ENCODE data around the gene HLA-DPB1.
"Not testable (repeated sequence)": the region's sequence is repeated elsewhere in the genome, so short reads cannot be mapped to it uniquely, and the experiment has no call there.

HLA-DPB1 gene

DNA sequence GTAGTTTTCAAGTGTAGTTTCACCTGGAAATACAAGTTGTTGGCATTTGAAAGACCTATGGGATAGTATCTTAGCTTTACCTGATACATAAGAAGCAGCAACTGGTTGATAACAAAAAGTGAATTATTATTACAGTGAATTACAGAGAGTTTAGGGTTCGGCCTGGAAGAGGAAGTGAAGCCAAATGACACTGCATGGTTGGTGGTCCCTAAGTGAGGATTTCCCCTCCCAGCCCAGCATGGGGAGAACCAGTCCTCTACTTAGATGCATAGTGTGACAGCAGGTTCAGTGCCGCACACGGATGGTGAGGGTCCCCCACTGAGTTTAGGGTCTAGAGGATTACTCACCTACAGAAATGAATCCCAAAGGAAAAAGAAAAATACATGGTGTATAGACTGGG, 18.1 kb downstream of the HLA-DPB1 start:
- Histone ChIP-seq H3K4me1 (ENCODE audit: control insufficient read depth in 5 of 5, insufficient read depth in 5 of 5, low read length in 5 of 5) (peaks cover 0 to 4% (median 0%) of the 10 kb centered on the region in 5 donors), H3K9me3 (ENCODE audit: control insufficient read depth in 5 of 5, low read length in 5 of 5) (peaks cover 0 to 7% (median 0%) of the 10 kb centered on the region in 5 donors), H3K9ac (ENCODE audit: low read length in 5 of 5) (no peak overlapping the region), H3K4me3 (ENCODE audit: low read depth in 1 of 5, low read length in 5 of 5) (no peak overlapping the region), H3K27me3 (ENCODE audit: control insufficient read depth in 5 of 5, insufficient read depth in 4 of 5, low read length in 5 of 5) (peaks cover 0 to 9% (median 0%) of the 10 kb centered on the region in 5 donors), H3K27ac (ENCODE audit: low read depth, low read length) (no peak overlapping the region), H3K36me3 (ENCODE audit: control insufficient read depth in 5 of 5, insufficient read depth in 5 of 5, low read length in 5 of 5) (no peaks in the 10 kb centered on the region)

GRCh38 chr6:33095681-33096080, 19.9 kb downstream of the HLA-DPB1 start:
- Histone ChIP-seq H3K4me1 (ENCODE audit: control insufficient read depth in 5 of 5, insufficient read depth in 5 of 5, low read length in 5 of 5) (peaks cover 0 to 4% (median 0%) of the 10 kb centered on the region in 5 donors), H3K36me3 (ENCODE audit: control insufficient read depth in 5 of 5, insufficient read depth in 5 of 5, low read length in 5 of 5) (no peaks in the 10 kb centered on the region), H3K9me3 (ENCODE audit: control insufficient read depth in 5 of 5, low read length in 5 of 5) (peaks cover 0 to 7% (median 2%) of the 10 kb centered on the region in 5 donors), H3K27me3 (ENCODE audit: control insufficient read depth in 5 of 5, insufficient read depth in 4 of 5, low read length in 5 of 5) (peaks cover 0 to 9% (median 0%) of the 10 kb centered on the region in 5 donors), H3K4me3 (ENCODE audit: low read depth in 1 of 5, low read length in 5 of 5) (no peak overlapping the region), H3K27ac (ENCODE audit: low read depth, low read length) (no peak overlapping the region), H3K9ac (ENCODE audit: low read length in 5 of 5) (no peak overlapping the region)

GRCh38 chr6:33101121-33101737, 25.4 kb downstream of the HLA-DPB1 start:
- H3K27ac ChIP-seq (ENCODE audit: low read depth, low read length); H3K4me1 ChIP-seq (ENCODE audit: control insufficient read depth in 5 of 5, insufficient read depth in 5 of 5, low read length in 5 of 5); H3K9ac ChIP-seq (ENCODE audit: low read length in 5 of 5); H3K4me3 ChIP-seq (ENCODE audit: low read depth in 1 of 5, low read length in 5 of 5); H3K36me3 ChIP-seq (ENCODE audit: control insufficient read depth in 5 of 5, insufficient read depth in 5 of 5, low read length in 5 of 5); H3K27me3 ChIP-seq (ENCODE audit: control insufficient read depth in 5 of 5, insufficient read depth in 4 of 5, low read length in 5 of 5): not testable (repeated sequence)
- H3K9me3 ChIP-seq (ENCODE audit: control insufficient read depth in 5 of 5, low read length in 5 of 5): peaks cover 2 to 14% (median 7%) of the 10 kb centered on the region in 5 donors

GRCh38 chr6:33103776-33104175, 28.0 kb downstream of the HLA-DPB1 start:
- no peak overlapping the region for H3K27ac ChIP-seq (ENCODE audit: low read depth, low read length)
- H3K4me3 ChIP-seq (ENCODE audit: low read depth in 1 of 5, low read length in 5 of 5): no peak overlapping the region
- peaks cover 0 to 14% (median 3%) of the 10 kb centered on the region in 5 donors for H3K9me3 ChIP-seq (ENCODE audit: control insufficient read depth in 5 of 5, low read length in 5 of 5)
- peaks cover 0 to 3% (median 0%) of the 10 kb centered on the region in 5 donors for H3K27me3 ChIP-seq (ENCODE audit: control insufficient read depth in 5 of 5, insufficient read depth in 4 of 5, low read length in 5 of 5)
- no peak overlapping the region for H3K9ac ChIP-seq (ENCODE audit: low read length in 5 of 5)
- H3K36me3 ChIP-seq (ENCODE audit: control insufficient read depth in 5 of 5, insufficient read depth in 5 of 5, low read length in 5 of 5): no peaks in the 10 kb centered on the region
- no peaks in the 10 kb centered on the region for H3K4me1 ChIP-seq (ENCODE audit: control insufficient read depth in 5 of 5, insufficient read depth in 5 of 5, low read length in 5 of 5)

DNA sequence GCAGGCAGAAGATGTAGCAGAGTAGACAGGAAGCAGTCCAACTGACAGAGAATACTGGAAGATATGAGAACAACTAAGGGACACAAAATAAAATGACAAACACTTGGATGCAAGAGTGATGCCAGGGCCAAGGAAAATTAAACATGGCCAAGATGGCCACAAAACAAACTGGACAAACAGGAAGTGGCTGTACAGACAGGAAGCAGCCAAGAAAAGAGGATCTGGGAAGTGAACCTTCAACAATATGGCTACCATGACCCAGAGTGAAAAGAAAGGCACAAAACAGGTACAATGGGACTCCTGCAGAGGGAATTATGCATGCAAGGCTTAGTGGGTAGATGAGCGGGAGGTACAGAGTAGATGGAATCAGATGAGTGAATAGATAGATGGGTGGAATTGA, 29.1 kb downstream of the HLA-DPB1 start:
- no peak overlapping the region for H3K4me3 ChIP-seq (ENCODE audit: low read depth in 1 of 5, low read length in 5 of 5)
- H3K36me3 ChIP-seq (ENCODE audit: control insufficient read depth in 5 of 5, insufficient read depth in 5 of 5, low read length in 5 of 5): no peaks in the 10 kb centered on the region
- no peaks in the 10 kb centered on the region for H3K4me1 ChIP-seq (ENCODE audit: control insufficient read depth in 5 of 5, insufficient read depth in 5 of 5, low read length in 5 of 5)
- H3K9ac ChIP-seq (ENCODE audit: low read length in 5 of 5): no peak overlapping the region
- peaks cover 0 to 3% (median 0%) of the 10 kb centered on the region in 5 donors for H3K27me3 ChIP-seq (ENCODE audit: control insufficient read depth in 5 of 5, insufficient read depth in 4 of 5, low read length in 5 of 5)
- H3K27ac ChIP-seq (ENCODE audit: low read depth, low read length): no peak overlapping the region
- H3K9me3 ChIP-seq (ENCODE audit: control insufficient read depth in 5 of 5, low read length in 5 of 5): peaks cover 0 to 14% (median 3%) of the 10 kb centered on the region in 5 donors

DNA sequence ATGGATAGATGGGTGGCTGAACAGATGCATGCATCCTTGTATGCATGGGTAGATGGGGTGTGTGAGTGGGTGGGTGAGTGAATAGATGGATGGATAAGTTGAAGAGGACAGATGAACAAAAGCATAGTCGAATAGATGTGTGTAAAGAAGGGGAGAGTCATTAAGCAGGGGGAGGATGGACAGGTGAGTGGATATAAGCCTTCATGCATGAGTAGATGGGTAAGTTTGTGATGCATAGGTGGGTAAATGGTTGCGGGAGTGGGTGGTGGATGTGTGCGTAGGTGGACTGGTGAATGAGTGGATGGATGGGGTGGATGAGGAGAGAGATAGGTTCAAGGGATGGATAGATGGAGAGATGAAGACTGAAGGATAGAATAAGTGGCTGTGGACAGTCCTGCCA, 29.6 kb downstream of the HLA-DPB1 start:
- H3K36me3 ChIP-seq (ENCODE audit: control insufficient read depth in 5 of 5, insufficient read depth in 5 of 5, low read length in 5 of 5): no peaks in the 10 kb centered on the region
- H3K4me1 ChIP-seq (ENCODE audit: control insufficient read depth in 5 of 5, insufficient read depth in 5 of 5, low read length in 5 of 5): no peaks in the 10 kb centered on the region
- H3K4me3 ChIP-seq (ENCODE audit: low read depth in 1 of 5, low read length in 5 of 5): no peak overlapping the region
- H3K9ac ChIP-seq (ENCODE audit: low read length in 5 of 5): no peak overlapping the region
- H3K27ac ChIP-seq (ENCODE audit: low read depth, low read length): no peak overlapping the region
- peaks cover 0 to 13% (median 3%) of the 10 kb centered on the region in 5 donors for H3K9me3 ChIP-seq (ENCODE audit: control insufficient read depth in 5 of 5, low read length in 5 of 5)
- peaks cover 0 to 3% (median 0%) of the 10 kb centered on the region in 5 donors for H3K27me3 ChIP-seq (ENCODE audit: control insufficient read depth in 5 of 5, insufficient read depth in 4 of 5, low read length in 5 of 5)

DNA sequence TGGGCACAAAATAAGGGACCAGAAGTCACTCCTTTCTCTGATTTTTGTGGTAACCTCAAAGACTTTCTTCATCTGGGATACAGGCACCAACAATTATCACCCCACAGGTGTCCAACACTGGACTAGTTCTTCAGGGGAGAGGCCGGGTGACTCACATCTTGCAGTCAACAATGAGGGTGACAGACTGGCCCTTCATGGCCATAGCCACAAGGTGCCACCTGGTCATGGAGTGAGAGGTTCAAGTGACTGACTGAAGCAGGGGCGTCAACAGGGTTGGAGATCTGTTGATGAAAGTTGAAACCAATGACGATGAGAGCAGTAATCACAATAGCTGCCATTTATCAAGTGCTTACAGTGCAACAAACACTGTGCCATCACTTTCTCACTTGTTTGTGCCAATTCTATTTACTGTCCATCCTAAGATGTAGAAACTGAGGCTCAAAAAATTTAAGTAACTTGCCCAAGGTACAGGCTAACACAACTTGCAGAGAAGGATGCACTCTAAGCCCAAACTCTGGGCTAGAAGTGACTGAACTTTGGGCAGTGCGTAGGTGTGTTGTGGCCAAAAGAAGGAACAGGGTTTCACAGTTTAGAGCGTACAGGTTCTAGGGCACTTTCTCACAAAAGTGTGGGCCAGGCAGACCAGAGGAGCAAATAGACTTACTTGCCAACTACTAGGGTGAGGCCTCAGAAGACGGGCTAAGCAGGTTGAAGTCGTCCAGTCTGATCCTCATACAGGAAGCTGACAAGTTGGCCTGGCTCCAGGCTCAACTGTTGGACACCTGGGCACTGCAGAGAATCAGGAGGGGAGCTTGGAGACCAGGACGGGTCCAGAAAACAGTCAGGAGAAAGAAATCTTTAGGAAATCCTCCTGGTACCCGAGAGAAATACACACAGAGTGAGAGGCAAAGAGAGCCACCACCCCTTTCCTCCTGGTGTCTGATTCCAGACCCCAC, 30.4 kb downstream of the HLA-DPB1 start:
- no peak overlapping the region for H3K9ac ChIP-seq (ENCODE audit: low read length in 5 of 5)

GRCh38 chr6:33107641-33108040, 31.9 kb downstream of the HLA-DPB1 start:
- no peak overlapping the region for H3K27ac ChIP-seq (ENCODE audit: low read depth, low read length)
- no peak overlapping the region for H3K9ac ChIP-seq (ENCODE audit: low read length in 5 of 5)
- H3K27me3 ChIP-seq (ENCODE audit: control insufficient read depth in 5 of 5, insufficient read depth in 4 of 5, low read length in 5 of 5): peaks cover 0 to 4% (median 0%) of the 10 kb centered on the region in 5 donors
- H3K36me3 ChIP-seq (ENCODE audit: control insufficient read depth in 5 of 5, insufficient read depth in 5 of 5, low read length in 5 of 5): no peaks in the 10 kb centered on the region
- peaks cover 0 to 4% (median 0%) of the 10 kb centered on the region in 5 donors for H3K4me1 ChIP-seq (ENCODE audit: control insufficient read depth in 5 of 5, insufficient read depth in 5 of 5, low read length in 5 of 5)
- H3K4me3 ChIP-seq (ENCODE audit: low read depth in 1 of 5, low read length in 5 of 5): no peak overlapping the region
- peaks cover 0 to 4% (median 0%) of the 10 kb centered on the region in 5 donors for H3K9me3 ChIP-seq (ENCODE audit: control insufficient read depth in 5 of 5, low read length in 5 of 5)

More for the DNA sequence above, 30.4 kb downstream of the HLA-DPB1 start:
- H3K4me1 ChIP-seq (ENCODE audit: control insufficient read depth in 5 of 5, insufficient read depth in 5 of 5, low read length in 5 of 5): no peaks in the 10 kb centered on the region
- peaks cover 0 to 6% (median 0%) of the 10 kb centered on the region in 5 donors for H3K9me3 ChIP-seq (ENCODE audit: control insufficient read depth in 5 of 5, low read length in 5 of 5)
- H3K27ac ChIP-seq (ENCODE audit: low read depth, low read length): no peak overlapping the region
- H3K4me3 ChIP-seq (ENCODE audit: low read depth in 1 of 5, low read length in 5 of 5): no peak overlapping the region
- no peaks in the 10 kb centered on the region for H3K36me3 ChIP-seq (ENCODE audit: control insufficient read depth in 5 of 5, insufficient read depth in 5 of 5, low read length in 5 of 5)
- peaks cover 0 to 3% (median 0%) of the 10 kb centered on the region in 5 donors for H3K27me3 ChIP-seq (ENCODE audit: control insufficient read depth in 5 of 5, insufficient read depth in 4 of 5, low read length in 5 of 5)

- no peak overlapping the region for H3K4me3 ChIP-seq (ENCODE audit: low read depth in 1 of 5, low read length in 5 of 5)
- H3K36me3 ChIP-seq (ENCODE audit: control insufficient read depth in 5 of 5, insufficient read depth in 5 of 5, low read length in 5 of 5): no peaks in the 10 kb centered on the region
- peaks cover 0 to 4% (median 0%) of the 10 kb centered on the region in 5 donors for H3K9me3 ChIP-seq (ENCODE audit: control insufficient read depth in 5 of 5, low read length in 5 of 5)
- no peak overlapping the region for H3K9ac ChIP-seq (ENCODE audit: low read length in 5 of 5)
- no peak overlapping the region for H3K27ac ChIP-seq (ENCODE audit: low read depth, low read length)
- peaks cover 0 to 6% (median under 1%) of the 10 kb centered on the region in 5 donors for H3K27me3 ChIP-seq (ENCODE audit: control insufficient read depth in 5 of 5, insufficient read depth in 4 of 5, low read length in 5 of 5)
- peaks cover 0 to 4% (median 0%) of the 10 kb centered on the region in 5 donors for H3K4me1 ChIP-seq (ENCODE audit: control insufficient read depth in 5 of 5, insufficient read depth in 5 of 5, low read length in 5 of 5)
Measured at GRCh38 chr6:33108307-33108706, 32.5 kb downstream of the HLA-DPB1 start.

- H3K27me3 ChIP-seq (ENCODE audit: control insufficient read depth in 5 of 5, insufficient read depth in 4 of 5, low read length in 5 of 5): peaks cover 9 to 28% (median 19%) of the 10 kb centered on the region in 5 donors
- H3K4me3 ChIP-seq (ENCODE audit: low read depth in 1 of 5, low read length in 5 of 5): no peak overlapping the region
- H3K36me3 ChIP-seq (ENCODE audit: control insufficient read depth in 5 of 5, insufficient read depth in 5 of 5, low read length in 5 of 5): no peaks in the 10 kb centered on the region
- H3K9ac ChIP-seq (ENCODE audit: low read length in 5 of 5): no peak overlapping the region
- peaks cover 0 to 26% (median 4%) of the 10 kb centered on the region in 5 donors for H3K4me1 ChIP-seq (ENCODE audit: control insufficient read depth in 5 of 5, insufficient read depth in 5 of 5, low read length in 5 of 5)
- no peaks in the 10 kb centered on the region for H3K9me3 ChIP-seq (ENCODE audit: control insufficient read depth in 5 of 5, low read length in 5 of 5)
- H3K27ac ChIP-seq (ENCODE audit: low read depth, low read length): no peak overlapping the region
Measured at GRCh38 chr6:33112148-33112547, 36.4 kb downstream of the HLA-DPB1 start.

Measured in subcutaneous abdominal adipose tissue (tissue), 5 donors.